CD4-positive, alpha-beta T cell treated with Interleukin-17A for 4 hours (primary cell): ENCODE results near the gene SERPINE1.
"Not testable (repeated sequence)": the region's sequence is repeated elsewhere in the genome, so short reads cannot be mapped to it uniquely, and the experiment has no call there.

Experiments
- DNase-seq: peaks from one replicate; pipeline ENCODE4 v3.0.0-alpha.2; 2020; ENCODE audit warnings: mixed read lengths

The SERPINE1 gene

GRCh38 chr7:101126651-101127459 lies at the start of gene SERPINE1:
TSS of gene SERPINE1 (plus strand) at chr7:101127104. CDS start at chr7:101128394, 1,290 bp downstream.
- peak; percentile 71 for DNase-seq

DNA sequence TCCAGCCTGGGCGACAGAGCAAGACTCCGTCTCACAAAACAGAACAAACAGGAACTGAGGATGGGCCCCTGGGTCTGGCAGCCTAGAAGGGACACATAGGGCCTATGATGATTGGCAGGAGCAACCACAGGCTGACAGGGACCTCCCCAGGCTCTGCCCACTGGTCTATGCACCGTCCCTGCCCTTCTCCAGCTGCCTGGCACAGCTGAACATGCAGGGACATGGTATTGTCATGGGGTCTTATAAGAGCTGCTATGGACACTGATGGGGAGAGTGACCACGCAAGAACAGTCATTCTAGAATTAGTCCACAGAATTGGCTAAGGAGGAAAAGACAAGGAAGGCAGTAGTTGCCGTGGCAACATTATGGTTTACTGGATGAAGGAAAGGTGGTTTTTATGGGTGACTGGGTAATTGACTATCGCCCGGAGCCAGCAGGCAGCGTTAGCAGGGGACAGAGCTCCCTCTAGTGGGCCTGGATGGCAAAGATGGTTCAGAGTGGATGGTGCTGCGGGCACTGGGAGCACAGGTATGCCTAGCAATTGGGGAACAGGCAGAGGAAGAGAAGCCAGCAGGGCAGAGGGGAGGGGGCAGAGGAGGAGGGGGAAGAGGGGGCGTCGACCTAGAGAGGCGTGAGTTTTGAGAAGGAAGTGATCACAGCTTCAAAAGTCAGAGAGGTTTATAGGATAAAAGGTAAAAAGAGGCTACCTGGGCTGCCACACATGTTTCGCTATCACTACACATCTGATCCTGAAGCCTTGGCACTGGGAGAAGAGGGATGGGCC lies 49.4 kb upstream of the SERPINE1 start:
- peak; percentile 86 for DNase-seq

GRCh38 chr7:101081432-101081831 lies 45.5 kb upstream of the SERPINE1 start:
- DNase-seq = no peak

DNA sequence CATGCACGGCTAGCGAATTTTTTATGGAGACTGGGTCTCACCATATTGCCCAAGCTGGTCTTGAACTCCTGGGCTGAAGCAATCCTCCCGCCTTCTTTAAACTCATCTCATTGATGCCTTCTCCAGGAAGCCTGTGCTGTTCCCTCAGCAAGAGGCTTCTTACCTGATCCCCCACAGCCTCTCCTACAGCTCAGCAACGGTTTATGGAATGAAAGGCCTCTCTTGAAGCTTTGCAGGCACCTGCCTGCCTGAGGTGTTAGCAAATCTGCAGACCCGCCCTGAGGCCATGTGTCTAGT lies 42.1 kb upstream of the SERPINE1 start:
- no peak for DNase-seq

DNA sequence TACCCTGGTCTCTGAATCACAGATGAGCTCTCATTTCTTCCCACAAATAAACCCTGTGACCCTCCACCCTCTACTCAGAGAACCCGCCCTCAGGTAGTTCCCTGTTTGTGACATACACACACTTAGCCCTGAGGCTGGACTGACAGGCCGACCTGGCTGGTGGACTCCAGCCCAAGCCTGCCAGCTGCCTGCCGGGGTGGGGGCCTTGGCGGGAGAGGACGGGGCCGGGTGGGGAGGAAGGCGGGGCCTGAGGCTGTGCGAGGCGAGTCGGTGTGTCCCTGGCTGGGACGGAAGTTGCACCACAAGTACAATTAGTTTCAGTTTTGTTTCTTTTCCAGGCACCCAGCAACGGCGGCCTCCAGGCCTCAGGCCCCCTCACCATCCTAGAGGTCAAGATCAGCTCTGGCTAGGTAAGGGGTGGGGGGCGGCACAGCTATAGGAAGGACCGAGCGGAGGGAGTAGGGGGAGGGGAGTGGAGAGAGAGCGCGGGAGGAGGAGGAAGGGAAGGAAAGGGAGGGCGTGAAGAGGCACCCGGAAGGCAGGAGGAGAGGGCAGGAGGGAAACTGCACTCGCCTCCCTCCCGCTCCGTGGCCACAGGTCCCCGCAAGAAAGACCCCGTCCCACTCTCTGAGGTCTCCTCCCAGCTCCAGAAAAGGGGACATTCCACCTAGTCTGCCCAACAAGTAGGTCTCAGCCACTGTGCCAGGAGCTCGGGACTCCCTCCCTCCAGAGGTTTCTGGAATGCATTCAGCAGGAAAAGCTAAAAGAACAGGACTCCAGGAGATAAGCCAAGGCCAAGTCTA lies 41.5 kb upstream of the SERPINE1 start, which contains the start of gene TRIM56:
Gene TRIM56 (plus strand): TSS at position 320 of the 803 bp plus-strand sequence. CDS start 1,832 bp downstream, outside the sequence.
- peak; percentile 84 for DNase-seq

DNA sequence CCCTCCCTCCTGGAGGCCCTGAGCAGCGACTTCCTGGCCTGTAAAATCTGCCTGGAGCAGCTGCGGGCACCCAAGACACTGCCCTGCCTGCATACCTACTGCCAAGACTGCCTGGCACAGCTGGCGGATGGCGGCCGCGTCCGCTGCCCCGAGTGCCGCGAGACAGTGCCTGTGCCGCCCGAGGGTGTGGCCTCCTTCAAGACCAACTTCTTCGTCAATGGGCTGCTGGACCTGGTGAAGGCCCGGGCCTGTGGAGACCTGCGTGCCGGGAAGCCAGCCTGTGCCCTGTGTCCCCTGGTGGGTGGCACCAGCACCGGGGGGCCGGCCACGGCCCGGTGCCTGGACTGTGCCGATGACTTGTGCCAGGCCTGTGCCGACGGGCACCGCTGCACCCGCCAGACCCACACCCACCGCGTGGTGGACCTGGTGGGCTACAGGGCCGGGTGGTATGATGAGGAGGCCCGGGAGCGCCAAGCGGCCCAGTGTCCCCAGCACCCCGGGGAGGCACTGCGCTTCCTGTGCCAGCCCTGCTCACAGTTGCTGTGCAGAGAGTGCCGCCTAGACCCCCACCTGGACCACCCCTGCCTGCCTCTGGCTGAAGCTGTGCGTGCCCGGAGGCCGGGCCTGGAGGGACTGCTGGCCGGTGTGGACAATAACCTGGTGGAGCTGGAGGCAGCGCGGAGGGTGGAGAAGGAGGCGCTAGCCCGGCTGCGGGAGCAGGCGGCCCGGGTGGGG lies 39.4 kb upstream of the SERPINE1 start:
- no peak for DNase-seq

- no peak for DNase-seq
Observed at GRCh38 chr7:101088069-101088425, 38.9 kb upstream of the SERPINE1 start.

- DNase-seq = no peak
Observed at GRCh38 chr7:101088858-101089529, 37.9 kb upstream of the SERPINE1 start.

- DNase-seq = no peak
Observed at GRCh38 chr7:101089876-101090275, 37.0 kb upstream of the SERPINE1 start.

DNA sequence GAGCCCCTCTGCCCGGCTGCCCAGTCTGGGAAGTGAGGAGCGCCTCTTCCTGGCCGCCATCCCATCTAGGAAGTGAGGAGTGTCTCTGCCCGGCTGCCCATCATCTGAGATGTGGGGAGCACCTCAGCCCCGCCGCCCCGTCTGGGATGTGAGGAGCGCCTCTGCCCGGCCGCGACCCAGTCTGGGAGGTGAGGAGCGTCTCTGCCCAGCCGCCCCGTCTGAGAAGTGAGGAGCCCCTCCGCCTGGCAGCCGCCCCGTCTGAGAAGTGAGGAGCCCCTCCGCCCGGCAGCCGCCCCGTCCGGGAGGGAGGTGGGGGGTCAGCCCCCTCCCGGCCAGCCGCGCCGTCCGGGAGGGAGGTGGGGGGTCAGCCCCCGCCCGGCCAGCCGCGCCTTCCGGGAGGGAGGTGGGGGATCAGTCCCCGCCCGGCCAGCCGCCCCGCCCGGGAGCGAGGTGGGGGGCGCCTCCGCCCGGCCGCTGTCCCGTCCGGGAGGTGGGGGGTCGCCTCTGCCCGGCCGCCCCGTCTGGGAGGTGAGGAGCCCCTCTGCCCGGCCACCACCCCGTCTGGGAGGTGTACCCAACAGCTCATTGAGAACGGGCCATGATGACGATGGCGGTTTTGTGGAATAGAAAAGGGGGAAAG lies 34.5 kb upstream of the SERPINE1 start:
- not testable (repeated sequence) for DNase-seq

GRCh38 chr7:101093906-101094305 lies 33.0 kb upstream of the SERPINE1 start:
- no peak for DNase-seq

DNA sequence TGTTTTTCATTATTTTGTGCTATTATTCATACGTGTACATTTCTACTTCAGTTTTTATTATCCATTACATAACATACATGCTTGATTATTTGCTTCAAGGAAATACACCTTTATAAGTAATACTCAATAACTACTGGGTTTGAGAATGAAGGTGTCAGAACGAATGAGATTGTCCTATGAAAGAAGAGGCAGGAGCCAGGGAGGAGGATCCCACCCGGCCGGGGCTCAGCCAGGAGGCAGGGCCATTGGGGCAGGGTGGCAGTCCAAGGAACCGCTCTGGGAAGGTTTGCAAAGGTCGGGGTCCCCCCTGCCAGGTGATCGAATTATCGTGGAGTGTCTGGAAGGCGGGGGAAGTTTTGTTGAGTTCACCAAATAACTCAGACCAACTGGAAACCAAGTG lies 32.5 kb upstream of the SERPINE1 start:
- DNase-seq = no peak

- peak; percentile 34 for DNase-seq
Observed at GRCh38 chr7:101094791-101095375, 32.0 kb upstream of the SERPINE1 start.

DNA sequence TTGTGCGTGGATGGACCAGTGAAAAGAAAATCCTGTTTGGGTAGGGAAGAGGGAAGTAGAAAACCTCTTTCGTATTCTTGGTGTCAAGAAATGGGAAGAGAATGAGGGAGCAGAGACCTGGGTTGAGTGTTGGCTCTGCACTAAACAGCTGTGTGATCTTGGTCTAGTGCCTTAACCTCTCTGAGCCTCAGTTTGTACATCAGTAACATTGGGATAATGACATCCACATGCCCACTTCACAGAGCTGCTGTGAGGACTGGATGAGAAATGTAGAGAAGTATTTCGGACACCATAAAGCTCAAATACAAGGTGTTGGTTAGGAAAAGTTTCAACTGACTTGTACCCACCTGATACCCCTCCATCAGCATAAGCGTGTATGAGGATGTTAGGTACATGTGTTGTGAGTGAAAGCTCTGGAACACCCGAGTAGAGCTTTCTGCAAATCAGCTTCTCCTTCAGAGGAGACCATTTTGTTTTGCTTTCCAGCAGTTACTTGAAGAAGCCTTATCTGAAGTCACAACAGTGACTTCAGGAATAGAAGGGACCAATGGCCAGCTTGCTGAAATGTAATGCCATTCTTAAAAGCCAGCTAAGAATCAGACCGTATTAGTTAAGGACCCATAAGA lies 30.5 kb upstream of the SERPINE1 start:
- DNase-seq = no peak

DNA sequence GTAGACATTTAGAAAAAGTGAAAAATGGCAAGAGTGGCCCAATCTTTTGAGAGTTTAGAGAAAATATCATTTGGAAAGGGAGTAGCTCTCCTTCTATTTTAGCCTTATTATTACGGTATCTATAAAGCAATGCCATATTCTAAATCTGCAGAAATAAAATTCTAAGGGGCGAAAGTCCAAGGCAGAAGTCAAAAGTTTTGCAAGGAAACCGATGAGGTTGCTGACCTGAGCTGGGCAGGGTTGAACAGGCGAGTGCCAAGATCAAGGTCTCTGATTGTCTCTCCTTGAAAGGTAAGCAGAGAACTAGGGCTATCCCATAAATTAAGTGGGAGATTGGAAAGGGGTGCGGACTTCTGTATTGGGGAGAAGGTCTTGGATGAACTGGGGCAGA lies 30.0 kb upstream of the SERPINE1 start:
- no peak for DNase-seq

DNA sequence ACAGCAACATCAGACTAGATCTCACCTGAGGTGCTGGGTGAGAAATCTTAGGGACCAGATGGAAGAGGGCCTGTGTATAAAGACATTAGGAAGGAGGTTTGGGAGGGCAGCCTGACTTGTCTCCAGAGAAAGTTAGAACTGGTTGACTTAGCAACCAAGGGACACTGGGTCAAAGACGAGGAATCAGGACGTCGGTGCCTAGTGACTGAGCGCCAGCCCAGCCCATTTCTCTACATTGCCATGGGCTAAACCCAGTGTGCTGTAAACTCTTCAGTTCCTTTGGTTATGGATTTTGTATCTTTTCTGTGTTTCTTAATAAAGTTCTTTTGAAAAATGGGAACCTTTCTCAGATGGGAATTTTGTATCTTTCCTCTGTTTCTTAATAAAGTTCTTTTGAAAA lies 29.3 kb upstream of the SERPINE1 start:
- no peak for DNase-seq

DNA sequence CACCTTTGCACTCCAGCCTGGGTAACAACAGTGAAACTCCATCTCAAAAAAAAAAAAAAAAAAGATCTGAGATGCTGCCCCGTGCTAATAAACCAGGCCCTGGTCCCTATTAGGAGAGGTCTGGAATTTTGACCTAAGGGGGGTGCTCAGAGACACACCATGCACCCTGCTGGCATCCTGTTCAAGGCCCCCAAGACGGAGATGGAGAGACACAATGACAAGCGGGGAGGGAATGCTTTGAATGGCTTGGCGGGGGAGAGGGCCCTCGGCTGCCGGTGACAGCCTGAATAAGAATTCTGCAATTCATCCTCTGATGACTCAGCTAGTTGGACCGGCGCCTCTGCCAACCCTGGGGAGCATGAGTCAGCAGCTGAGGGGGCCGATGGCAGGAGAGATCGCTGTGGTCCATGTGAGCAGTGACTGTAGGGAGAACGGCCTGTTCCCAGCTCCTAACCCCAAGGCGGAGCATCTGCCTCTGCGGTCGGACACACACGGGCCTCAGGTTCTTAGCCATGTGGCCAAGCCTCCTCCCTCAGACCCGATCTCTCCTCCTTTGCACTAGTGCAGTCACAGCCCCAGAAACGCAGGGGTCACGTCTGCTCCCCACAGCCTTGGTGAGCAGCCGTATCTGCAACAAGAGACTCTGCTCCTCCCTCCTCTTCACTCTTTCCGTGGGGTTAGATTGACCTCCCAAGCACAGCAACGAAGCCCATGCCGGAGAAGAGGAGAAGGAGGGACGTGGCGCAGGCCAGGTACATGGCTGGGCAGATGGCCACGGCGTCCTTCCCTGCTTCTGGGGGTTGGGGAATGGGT lies 26.7 kb upstream of the SERPINE1 start:
- peak; percentile 45 for DNase-seq

DNA sequence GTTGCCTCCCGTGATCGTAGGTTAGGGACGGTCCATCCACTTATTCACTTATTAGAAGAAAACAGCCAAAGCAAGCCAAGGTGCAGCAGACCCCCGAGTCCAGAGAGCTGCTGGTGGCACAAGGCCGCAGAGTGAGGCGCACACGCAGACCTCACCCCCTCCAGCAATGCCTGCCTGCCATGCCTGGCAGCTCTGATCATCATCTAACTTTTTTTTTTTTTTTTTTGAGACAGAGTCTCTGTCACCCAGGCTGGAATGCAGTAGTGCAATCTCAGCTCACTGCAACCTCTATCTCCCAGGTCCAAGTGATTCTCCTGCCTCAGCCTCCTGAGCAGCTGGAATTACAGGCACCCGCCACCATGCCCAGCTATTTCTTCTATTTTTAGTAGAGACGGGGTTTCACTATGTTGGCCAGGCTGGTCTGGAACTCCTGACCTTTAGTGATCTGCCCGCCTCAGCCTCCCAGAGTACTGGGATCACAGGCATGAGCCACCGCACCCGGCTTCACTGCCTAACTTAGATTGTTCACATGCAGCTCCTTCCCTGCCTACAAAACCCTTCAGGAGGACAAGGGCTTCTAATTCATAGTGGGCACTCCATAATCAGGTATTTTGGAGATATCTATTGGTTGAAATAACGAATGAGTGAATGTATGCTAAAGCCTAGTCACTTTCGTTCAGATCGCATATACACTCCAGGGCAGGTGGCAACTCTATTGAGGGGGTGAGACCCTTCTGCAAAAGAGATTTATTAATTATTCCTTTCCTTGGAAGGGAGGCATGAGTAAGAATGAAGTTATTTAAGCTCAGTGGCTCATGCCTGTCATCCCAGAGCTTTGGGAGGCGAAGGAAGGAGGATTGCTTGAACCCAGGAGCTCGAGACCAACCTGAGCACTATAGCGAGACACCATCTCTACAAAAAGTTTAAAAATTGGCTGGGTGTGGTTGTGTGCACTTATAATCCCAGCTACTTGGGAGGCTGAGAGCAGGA lies 25.8 kb upstream of the SERPINE1 start:
- DNase-seq = no peak
